ENCODE data around the gene LY6G6C.

The LY6G6C gene

GRCh38 chr6:31729979-31730630 is 8.6 kb upstream of the LY6G6C start (continued):
- TF ChIP-seq ZBTB10 (tag by site-specific recombination; IDR thresholded peaks at IDR 0.05) (peak; percentile 93), ZBTB11 (tag by site-specific recombination; conservative IDR thresholded peaks at IDR 0.05; ENCODE audit: low read depth) (0 out of 2 replicates have a peak, but pooled peaks have one; percentile 17), GFI1B (tag by site-specific recombination; IDR thresholded peaks at IDR 0.05) (no peak), ZNF292 (tag by site-specific recombination; IDR thresholded peaks at IDR 0.05; ENCODE audit: borderline replicate concordance, low read depth) (no peak), ZNF660 (tag by site-specific recombination; IDR thresholded peaks at IDR 0.05) (peak; percentile 52; the same call in 1 of the 2 replicates), ZNF341 (tag by site-specific recombination; IDR thresholded peaks at IDR 0.05; ENCODE audit: low read depth) (peak; percentile 48; the same call in 1 of the 2 replicates), KLF9 (tag by site-specific recombination; IDR thresholded peaks at IDR 0.05; ENCODE audit: low read depth) (0 out of 2 replicates have a peak, but pooled peaks have one; percentile 62), SCRT1 (tag by site-specific recombination; IDR thresholded peaks at IDR 0.05; ENCODE audit: borderline replicate concordance) (no peak), MYNN (tag by site-specific recombination; IDR thresholded peaks at IDR 0.05; ENCODE audit: borderline replicate concordance) (peak; percentile 52; the same call in 1 of the 2 replicates), ZNF501 (tag by site-specific recombination; IDR thresholded peaks at IDR 0.05) (peak; percentile 48; the same call in 1 of the 2 replicates), ZNF223 (tag by site-specific recombination; IDR thresholded peaks at IDR 0.05) (peak; percentile 82), SP3 (tag by site-specific recombination; IDR thresholded peaks at IDR 0.05) (peak; percentile 91), ZBTB26 (tag by site-specific recombination; optimal IDR thresholded peaks at IDR 0.05) (peak; percentile 58), BCL11B (tag by site-specific recombination; IDR thresholded peaks at IDR 0.05; ENCODE audit: low read depth) (0 out of 2 replicates have a peak, but pooled peaks have one; percentile 27)
- TF ChIP-seq, protein P1, sequence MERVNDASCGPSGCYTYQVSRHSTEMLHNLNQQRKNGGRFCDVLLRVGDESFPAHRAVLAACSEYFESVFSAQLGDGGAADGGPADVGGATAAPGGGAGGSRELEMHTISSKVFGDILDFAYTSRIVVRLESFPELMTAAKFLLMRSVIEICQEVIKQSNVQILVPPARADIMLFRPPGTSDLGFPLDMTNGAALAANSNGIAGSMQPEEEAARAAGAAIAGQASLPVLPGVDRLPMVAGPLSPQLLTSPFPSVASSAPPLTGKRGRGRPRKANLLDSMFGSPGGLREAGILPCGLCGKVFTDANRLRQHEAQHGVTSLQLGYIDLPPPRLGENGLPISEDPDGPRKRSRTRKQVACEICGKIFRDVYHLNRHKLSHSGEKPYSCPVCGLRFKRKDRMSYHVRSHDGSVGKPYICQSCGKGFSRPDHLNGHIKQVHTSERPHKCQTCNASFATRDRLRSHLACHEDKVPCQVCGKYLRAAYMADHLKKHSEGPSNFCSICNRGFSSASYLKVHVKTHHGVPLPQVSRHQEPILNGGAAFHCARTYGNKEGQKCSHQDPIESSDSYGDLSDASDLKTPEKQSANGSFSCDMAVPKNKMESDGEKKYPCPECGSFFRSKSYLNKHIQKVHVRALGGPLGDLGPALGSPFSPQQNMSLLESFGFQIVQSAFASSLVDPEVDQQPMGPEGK (tag by site-specific recombination; IDR thresholded peaks at IDR 0.05), result peak; percentile 82
- TF ChIP-seq, protein P2, sequence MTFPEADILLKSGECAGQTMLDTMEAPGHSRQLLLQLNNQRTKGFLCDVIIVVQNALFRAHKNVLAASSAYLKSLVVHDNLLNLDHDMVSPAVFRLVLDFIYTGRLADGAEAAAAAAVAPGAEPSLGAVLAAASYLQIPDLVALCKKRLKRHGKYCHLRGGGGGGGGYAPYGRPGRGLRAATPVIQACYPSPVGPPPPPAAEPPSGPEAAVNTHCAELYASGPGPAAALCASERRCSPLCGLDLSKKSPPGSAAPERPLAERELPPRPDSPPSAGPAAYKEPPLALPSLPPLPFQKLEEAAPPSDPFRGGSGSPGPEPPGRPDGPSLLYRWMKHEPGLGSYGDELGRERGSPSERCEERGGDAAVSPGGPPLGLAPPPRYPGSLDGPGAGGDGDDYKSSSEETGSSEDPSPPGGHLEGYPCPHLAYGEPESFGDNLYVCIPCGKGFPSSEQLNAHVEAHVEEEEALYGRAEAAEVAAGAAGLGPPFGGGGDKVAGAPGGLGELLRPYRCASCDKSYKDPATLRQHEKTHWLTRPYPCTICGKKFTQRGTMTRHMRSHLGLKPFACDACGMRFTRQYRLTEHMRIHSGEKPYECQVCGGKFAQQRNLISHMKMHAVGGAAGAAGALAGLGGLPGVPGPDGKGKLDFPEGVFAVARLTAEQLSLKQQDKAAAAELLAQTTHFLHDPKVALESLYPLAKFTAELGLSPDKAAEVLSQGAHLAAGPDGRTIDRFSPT (tag by site-specific recombination; IDR thresholded peaks at IDR 0.05), result 0 out of 2 replicates have a peak, but pooled peaks have one; percentile 39
- TF ChIP-seq, protein P3, sequence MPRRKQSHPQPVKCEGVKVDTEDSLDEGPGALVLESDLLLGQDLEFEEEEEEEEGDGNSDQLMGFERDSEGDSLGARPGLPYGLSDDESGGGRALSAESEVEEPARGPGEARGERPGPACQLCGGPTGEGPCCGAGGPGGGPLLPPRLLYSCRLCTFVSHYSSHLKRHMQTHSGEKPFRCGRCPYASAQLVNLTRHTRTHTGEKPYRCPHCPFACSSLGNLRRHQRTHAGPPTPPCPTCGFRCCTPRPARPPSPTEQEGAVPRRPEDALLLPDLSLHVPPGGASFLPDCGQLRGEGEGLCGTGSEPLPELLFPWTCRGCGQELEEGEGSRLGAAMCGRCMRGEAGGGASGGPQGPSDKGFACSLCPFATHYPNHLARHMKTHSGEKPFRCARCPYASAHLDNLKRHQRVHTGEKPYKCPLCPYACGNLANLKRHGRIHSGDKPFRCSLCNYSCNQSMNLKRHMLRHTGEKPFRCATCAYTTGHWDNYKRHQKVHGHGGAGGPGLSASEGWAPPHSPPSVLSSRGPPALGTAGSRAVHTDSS (tag by site-specific recombination; IDR thresholded peaks at IDR 0.05), result no peak
- TF ChIP-seq, protein P4, sequence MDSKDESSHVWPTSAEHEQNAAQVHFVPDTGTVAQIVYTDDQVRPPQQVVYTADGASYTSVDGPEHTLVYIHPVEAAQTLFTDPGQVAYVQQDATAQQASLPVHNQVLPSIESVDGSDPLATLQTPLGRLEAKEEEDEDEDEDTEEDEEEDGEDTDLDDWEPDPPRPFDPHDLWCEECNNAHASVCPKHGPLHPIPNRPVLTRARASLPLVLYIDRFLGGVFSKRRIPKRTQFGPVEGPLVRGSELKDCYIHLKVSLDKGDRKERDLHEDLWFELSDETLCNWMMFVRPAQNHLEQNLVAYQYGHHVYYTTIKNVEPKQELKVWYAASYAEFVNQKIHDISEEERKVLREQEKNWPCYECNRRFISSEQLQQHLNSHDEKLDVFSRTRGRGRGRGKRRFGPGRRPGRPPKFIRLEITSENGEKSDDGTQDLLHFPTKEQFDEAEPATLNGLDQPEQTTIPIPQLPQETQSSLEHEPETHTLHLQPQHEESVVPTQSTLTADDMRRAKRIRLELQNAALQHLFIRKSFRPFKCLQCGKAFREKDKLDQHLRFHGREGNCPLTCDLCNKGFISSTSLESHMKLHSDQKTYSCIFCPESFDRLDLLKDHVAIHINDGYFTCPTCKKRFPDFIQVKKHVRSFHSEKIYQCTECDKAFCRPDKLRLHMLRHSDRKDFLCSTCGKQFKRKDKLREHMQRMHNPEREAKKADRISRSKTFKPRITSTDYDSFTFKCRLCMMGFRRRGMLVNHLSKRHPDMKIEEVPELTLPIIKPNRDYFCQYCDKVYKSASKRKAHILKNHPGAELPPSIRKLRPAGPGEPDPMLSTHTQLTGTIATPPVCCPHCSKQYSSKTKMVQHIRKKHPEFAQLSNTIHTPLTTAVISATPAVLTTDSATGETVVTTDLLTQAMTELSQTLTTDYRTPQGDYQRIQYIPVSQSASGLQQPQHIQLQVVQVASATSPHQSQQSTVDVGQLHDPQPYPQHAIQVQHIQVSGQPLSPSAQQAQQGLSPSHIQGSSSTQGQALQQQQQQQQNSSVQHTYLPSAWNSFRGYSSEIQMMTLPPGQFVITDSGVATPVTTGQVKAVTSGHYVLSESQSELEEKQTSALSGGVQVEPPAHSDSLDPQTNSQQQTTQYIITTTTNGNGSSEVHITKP (tag by site-specific recombination; IDR thresholded peaks at IDR 0.05), result peak; percentile 98
